Stimulated activated CD4-positive, alpha-beta T cell treated with anti-CD3 and anti-CD28 coated beads, Interleukin-12 subunit alpha, Interleukin-12 subunit beta, amount 100 ng/mL, for 48 hours (primary cell): ENCODE measurements around the gene UBB.

Experiments used
- DNase-seq, 3 donors: peaks; one replicate each; pipeline ENCODE4 v3.0.0-alpha.2; 2020; ENCODE audit warnings: low read depth in 2 of 3, low spot score in 1 of 3

The UBB gene

GRCh38 chr17:16417896-16418684, 37.2 kb downstream of the UBB start:
- DNase-seq: no peak

- DNase-seq: no peak
These were observed 37.8 kb downstream of the UBB start for GRCh38 chr17:16418685-16419068.

- DNase-seq: peak in 2 of 3 donors; percentile 56 to 60
These were observed 38.4 kb downstream of the UBB start for GRCh38 chr17:16419074-16419928.

- no peak for DNase-seq
These were observed 39.0 kb downstream of the UBB start for GRCh38 chr17:16419929-16420271.

GRCh38 chr17:16422416-16422815, 41.5 kb downstream of the UBB start:
- no peak for DNase-seq

- DNase-seq: no peak
These were observed 42.5 kb downstream of the UBB start for GRCh38 chr17:16423226-16423872.

- no peak for DNase-seq
These were observed 44.3 kb downstream of the UBB start for GRCh38 chr17:16425202-16425601.

- DNase-seq: no peak
These were observed 45.1 kb downstream of the UBB start for GRCh38 chr17:16425698-16426659.

- no peak for DNase-seq
These were observed 46.1 kb downstream of the UBB start for GRCh38 chr17:16427020-16427419.

GRCh38 chr17:16428098-16428882, 47.4 kb downstream of the UBB start:
- DNase-seq: no peak

- DNase-seq: no peak
These were observed 48.2 kb downstream of the UBB start for GRCh38 chr17:16429083-16429482.

GRCh38 chr17:16430650-16431049, 49.8 kb downstream of the UBB start:
- no peak for DNase-seq

- no peak for DNase-seq
These were observed 51.1 kb downstream of the UBB start for GRCh38 chr17:16432017-16432416.
